Measurements from ENCODE around the gene RBMS3.

RBMS3 gene

GRCh38 chr3:29493109-29493508 is 212.2 kb downstream of the RBMS3 start:
- DNase-seq: no peak
- H3K4me2 ChIP-seq (ENCODE audit: low read length): no peak overlapping the region
- H3K4ac ChIP-seq (ENCODE audit: low read depth, low read length): no peak overlapping the region
- no peaks in the 10 kb centered on the region for H3K9me3 ChIP-seq (ENCODE audit: insufficient read depth, low read depth, low read length)
- H3K14ac ChIP-seq (ENCODE audit: low read length): no peak overlapping the region
- no peaks in the 10 kb centered on the region for H3K79me1 ChIP-seq (ENCODE audit: low read length)
- no peaks in the 10 kb centered on the region for H3K36me3 ChIP-seq (ENCODE audit: control insufficient read depth in 1 of 2, insufficient read depth in 2 of 2, low read length in 2 of 2)
- H3K27me3 ChIP-seq (ENCODE audit: insufficient read depth, low read length): no peaks in the 10 kb centered on the region
- H3K4me3 ChIP-seq (ENCODE audit: low read depth, low read length): no peak overlapping the region
- H2AFZ ChIP-seq (ENCODE audit: insufficient read depth, low read length, poor library complexity): no peak overlapping the region
- no peaks in the 10 kb centered on the region for H3K79me2 ChIP-seq (ENCODE audit: control insufficient read depth, insufficient read depth, low read length, poor library complexity)
- H2BK12ac ChIP-seq (ENCODE audit: low read length): no peak overlapping the region
- no peak overlapping the region for H2BK120ac ChIP-seq (ENCODE audit: insufficient read depth, low read length, poor library complexity)
- H3K4me1 ChIP-seq (ENCODE audit: control insufficient read depth in 1 of 2, insufficient read depth in 2 of 2, low read length in 2 of 2): no peaks in the 10 kb centered on the region
- H3K18ac ChIP-seq (ENCODE audit: low read length): no peak overlapping the region
- no peak overlapping the region for H2AK5ac ChIP-seq (ENCODE audit: low read length)
- no CpG with 5 or more reads among the region's 3 CpGs for WGBS (ENCODE audit: extremely low coverage, insufficient coverage, insufficient read length)
- H4K8ac ChIP-seq (ENCODE audit: low read depth, low read length): no peak overlapping the region
- no peak overlapping the region for H3K9ac ChIP-seq (ENCODE audit: low read length)
- no peak overlapping the region for H2BK5ac ChIP-seq (ENCODE audit: low read depth, low read length, poor library complexity)
- H4K12ac ChIP-seq (ENCODE audit: low read depth, low read length): no peak overlapping the region
- no peak overlapping the region for H3K23ac ChIP-seq (ENCODE audit: low read length)
- no peak overlapping the region for H4K91ac ChIP-seq (ENCODE audit: low read depth, low read length)
- no peak overlapping the region for H3K27ac ChIP-seq (ENCODE audit: low read depth, low read length)

DNA sequence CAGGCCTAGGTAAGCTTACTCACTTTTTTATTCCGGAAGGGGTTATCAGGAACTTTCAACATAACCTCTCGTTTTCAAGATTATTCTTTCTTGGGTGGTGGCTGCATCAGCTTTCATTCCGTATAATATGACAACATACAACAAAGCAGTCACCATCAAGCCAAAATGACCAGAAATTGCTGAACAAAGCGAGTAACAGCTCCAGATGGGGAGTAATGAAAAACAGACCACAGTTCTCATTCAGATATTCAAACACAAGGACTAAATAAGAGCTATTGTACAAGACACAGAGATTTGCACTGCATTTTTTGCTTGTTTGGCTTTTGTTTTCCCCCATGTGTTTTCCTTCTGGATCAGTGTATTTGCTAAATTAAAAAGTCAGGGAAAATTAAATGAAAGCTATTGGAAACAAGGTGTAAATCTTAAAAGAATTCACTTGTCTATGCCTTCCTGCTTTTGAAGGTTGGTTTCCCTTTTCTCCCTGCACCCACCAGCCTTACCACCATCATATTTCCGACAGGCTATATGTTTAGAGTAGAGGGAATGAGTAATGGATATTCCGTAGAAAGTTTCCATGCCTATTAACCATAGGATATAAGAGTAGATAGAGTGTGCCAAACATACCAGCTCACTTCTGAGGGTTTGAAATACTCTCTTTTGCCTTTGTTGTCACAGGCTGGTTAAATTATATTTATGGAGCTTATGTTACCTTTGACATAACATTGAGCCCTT is 213.6 kb downstream of the RBMS3 start:
- no peak overlapping the region for H2BK120ac ChIP-seq (ENCODE audit: insufficient read depth, low read length, poor library complexity)
- H3K27me3 ChIP-seq (ENCODE audit: insufficient read depth, low read length): no peaks in the 10 kb centered on the region
- H4K91ac ChIP-seq (ENCODE audit: low read depth, low read length): no peak overlapping the region
- no peak overlapping the region for H3K27ac ChIP-seq (ENCODE audit: low read depth, low read length)
- H3K36me3 ChIP-seq (ENCODE audit: control insufficient read depth in 1 of 2, insufficient read depth in 2 of 2, low read length in 2 of 2): no peaks in the 10 kb centered on the region
- no peak overlapping the region for H2BK5ac ChIP-seq (ENCODE audit: low read depth, low read length, poor library complexity)
- H4K8ac ChIP-seq (ENCODE audit: low read depth, low read length): no peak overlapping the region
- no peaks in the 10 kb centered on the region for H3K4me1 ChIP-seq (ENCODE audit: control insufficient read depth in 1 of 2, insufficient read depth in 2 of 2, low read length in 2 of 2)
- H2BK12ac ChIP-seq (ENCODE audit: low read length): no peak overlapping the region
- H3K79me1 ChIP-seq (ENCODE audit: low read length): no peaks in the 10 kb centered on the region
- no peak overlapping the region for H2AK5ac ChIP-seq (ENCODE audit: low read length)
- H3K4me3 ChIP-seq (ENCODE audit: low read depth, low read length): no peak overlapping the region
- no peak overlapping the region for H4K12ac ChIP-seq (ENCODE audit: low read depth, low read length)
- DNase-seq: no peak
- H3K9me3 ChIP-seq (ENCODE audit: insufficient read depth, low read depth, low read length): no peaks in the 10 kb centered on the region
- H3K4ac ChIP-seq (ENCODE audit: low read depth, low read length): no peak overlapping the region
- no peak overlapping the region for H2AFZ ChIP-seq (ENCODE audit: insufficient read depth, low read length, poor library complexity)
- no peaks in the 10 kb centered on the region for H3K79me2 ChIP-seq (ENCODE audit: control insufficient read depth, insufficient read depth, low read length, poor library complexity)
- no peak overlapping the region for H3K18ac ChIP-seq (ENCODE audit: low read length)
- no peak overlapping the region for H3K4me2 ChIP-seq (ENCODE audit: low read length)
- H3K23ac ChIP-seq (ENCODE audit: low read length): no peak overlapping the region
- H3K9ac ChIP-seq (ENCODE audit: low read length): no peak overlapping the region
- H3K14ac ChIP-seq (ENCODE audit: low read length): no peak overlapping the region
- no CpG with 5 or more reads among the region's 6 CpGs for WGBS (ENCODE audit: extremely low coverage, insufficient coverage, insufficient read length)

DNA sequence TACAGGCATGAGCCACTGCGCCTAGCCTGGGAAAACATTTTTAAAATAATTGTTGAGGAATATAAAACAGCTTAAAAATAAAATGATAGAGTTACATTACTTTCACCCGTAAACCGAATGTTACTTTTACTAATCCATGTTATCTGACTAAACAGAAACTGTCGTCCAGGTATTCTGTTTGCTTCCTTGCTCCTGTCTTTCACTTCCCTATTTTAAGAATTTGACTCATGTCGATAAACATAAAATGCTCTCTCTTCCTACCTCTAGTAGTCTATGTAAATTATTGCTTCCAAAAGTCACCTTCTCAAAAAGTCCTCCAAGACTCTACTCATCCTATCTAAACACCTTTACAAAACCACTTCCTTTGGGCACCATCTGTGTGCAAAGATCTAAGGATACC is 216.4 kb downstream of the RBMS3 start:
- H4K12ac ChIP-seq (ENCODE audit: low read depth, low read length): no peak overlapping the region
- no peak overlapping the region for H2BK120ac ChIP-seq (ENCODE audit: insufficient read depth, low read length, poor library complexity)
- H3K27ac ChIP-seq (ENCODE audit: low read depth, low read length): no peak overlapping the region
- H3K4ac ChIP-seq (ENCODE audit: low read depth, low read length): no peak overlapping the region
- H3K79me1 ChIP-seq (ENCODE audit: low read length): no peaks in the 10 kb centered on the region
- H3K79me2 ChIP-seq (ENCODE audit: control insufficient read depth, insufficient read depth, low read length, poor library complexity): no peaks in the 10 kb centered on the region
- no peak overlapping the region for H4K8ac ChIP-seq (ENCODE audit: low read depth, low read length)
- no peaks in the 10 kb centered on the region for H3K36me3 ChIP-seq (ENCODE audit: control insufficient read depth in 1 of 2, insufficient read depth in 2 of 2, low read length in 2 of 2)
- H2AFZ ChIP-seq (ENCODE audit: insufficient read depth, low read length, poor library complexity): no peak overlapping the region
- no peak overlapping the region for H3K18ac ChIP-seq (ENCODE audit: low read length)
- no peak overlapping the region for H2BK5ac ChIP-seq (ENCODE audit: low read depth, low read length, poor library complexity)
- no peak for DNase-seq
- no peak overlapping the region for H3K4me2 ChIP-seq (ENCODE audit: low read length)
- no peaks in the 10 kb centered on the region for H3K27me3 ChIP-seq (ENCODE audit: insufficient read depth, low read length)
- no peak overlapping the region for H3K14ac ChIP-seq (ENCODE audit: low read length)
- no peak overlapping the region for H2BK12ac ChIP-seq (ENCODE audit: low read length)
- no peak overlapping the region for H3K23ac ChIP-seq (ENCODE audit: low read length)
- H2AK5ac ChIP-seq (ENCODE audit: low read length): no peak overlapping the region
- no peaks in the 10 kb centered on the region for H3K4me1 ChIP-seq (ENCODE audit: control insufficient read depth in 1 of 2, insufficient read depth in 2 of 2, low read length in 2 of 2)
- no peak overlapping the region for H3K4me3 ChIP-seq (ENCODE audit: low read depth, low read length)
- H3K9ac ChIP-seq (ENCODE audit: low read length): no peak overlapping the region
- no peak overlapping the region for H4K91ac ChIP-seq (ENCODE audit: low read depth, low read length)
- no CpG with 5 or more reads among the region's 5 CpGs for WGBS (ENCODE audit: extremely low coverage, insufficient coverage, insufficient read length)
- no peaks in the 10 kb centered on the region for H3K9me3 ChIP-seq (ENCODE audit: insufficient read depth, low read depth, low read length)

DNA sequence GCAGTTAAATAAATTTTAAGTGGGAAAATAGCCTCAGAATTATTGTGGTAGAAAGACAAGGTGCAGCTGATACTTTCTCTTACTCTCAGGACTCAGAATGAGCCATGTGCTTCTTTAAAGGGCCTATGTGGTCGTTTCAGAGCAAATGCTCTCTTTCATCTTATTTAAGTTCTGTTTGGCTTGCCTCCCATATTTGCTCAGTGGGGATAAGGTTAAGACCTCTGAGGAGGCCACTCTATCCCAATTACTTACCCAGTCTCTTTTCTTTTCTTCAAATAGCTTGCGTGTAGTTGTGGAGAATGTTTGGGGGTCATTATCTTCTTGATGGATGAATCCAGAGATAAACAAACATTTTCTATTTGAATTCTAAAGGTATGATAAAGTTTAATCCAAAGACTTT is 221.9 kb downstream of the RBMS3 start:
- Histone ChIP-seq H2AFZ (ENCODE audit: insufficient read depth, low read length, poor library complexity) (no peak overlapping the region), H3K79me1 (ENCODE audit: low read length) (no peaks in the 10 kb centered on the region), H4K8ac (ENCODE audit: low read depth, low read length) (no peak overlapping the region), H3K79me2 (ENCODE audit: control insufficient read depth, insufficient read depth, low read length, poor library complexity) (no peaks in the 10 kb centered on the region), H3K4ac (ENCODE audit: low read depth, low read length) (no peak overlapping the region), H2BK12ac (ENCODE audit: low read length) (no peak overlapping the region), H3K9me3 (ENCODE audit: insufficient read depth, low read depth, low read length) (no peaks in the 10 kb centered on the region), H3K4me3 (ENCODE audit: low read depth, low read length) (no peak overlapping the region), H4K91ac (ENCODE audit: low read depth, low read length) (no peak overlapping the region), H3K4me1 (ENCODE audit: control insufficient read depth in 1 of 2, insufficient read depth in 2 of 2, low read length in 2 of 2) (no peaks in the 10 kb centered on the region), H3K4me2 (ENCODE audit: low read length) (no peak overlapping the region), H3K18ac (ENCODE audit: low read length) (no peak overlapping the region), H2AK5ac (ENCODE audit: low read length) (no peak overlapping the region), H3K27me3 (ENCODE audit: insufficient read depth, low read length) (no peaks in the 10 kb centered on the region), H2BK5ac (ENCODE audit: low read depth, low read length, poor library complexity) (no peak overlapping the region), H3K36me3 (ENCODE audit: control insufficient read depth in 1 of 2, insufficient read depth in 2 of 2, low read length in 2 of 2) (no peaks in the 10 kb centered on the region), H4K12ac (ENCODE audit: low read depth, low read length) (no peak overlapping the region), H3K23ac (ENCODE audit: low read length) (no peak overlapping the region), H3K14ac (ENCODE audit: low read length) (no peak overlapping the region), H2BK120ac (ENCODE audit: insufficient read depth, low read length, poor library complexity) (no peak overlapping the region), H3K9ac (ENCODE audit: low read length) (no peak overlapping the region), H3K27ac (ENCODE audit: low read depth, low read length) (peak overlapping the region; percentile 17)
- DNase-seq: no peak
- no CpG with 5 or more reads among the region's 2 CpGs for WGBS (ENCODE audit: extremely low coverage, insufficient coverage, insufficient read length)
